ENCODE measurements around the gene ATG4D. TPM values are rescaled to one million over a fixed set of nuclear protein-coding genes. Genes with fewer than 3 reads are reported as not detected.

The ATG4D gene
- total RNA-seq, 4 donors from 2014 or later, result 46.5 to 59.3 (median 51.4) TPM

DNA sequence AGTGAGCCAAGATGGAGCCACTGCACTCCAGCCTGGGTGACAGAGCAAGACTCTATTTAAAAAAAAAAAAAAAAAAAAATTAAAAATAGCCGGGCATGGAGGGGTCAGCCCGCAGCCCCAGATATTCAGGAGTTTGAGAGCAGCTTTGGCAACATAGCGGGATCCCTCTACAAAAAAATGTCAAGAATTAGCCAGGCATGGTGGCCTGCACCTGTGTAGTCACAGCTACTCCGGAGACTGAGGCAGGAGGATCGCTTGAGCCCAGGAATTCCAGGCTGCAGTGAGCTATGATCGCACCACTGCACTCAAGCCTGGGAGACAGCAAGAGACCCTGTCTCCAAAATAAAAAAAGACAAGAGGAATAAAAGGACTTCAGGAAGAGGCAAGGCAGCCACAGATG is 42.7 kb downstream of the ATG4D start:
- no peak for DNase-seq
- intact Hi-C loops (cut with DNase I), result no loop called here
- H3K9me3 ChIP-seq, result no peaks in the 10 kb centered on the region
- H3K27ac ChIP-seq, result peak overlapping the region in 3 of 4 donors; percentile 82 to 87 (median 83)
- TF ChIP-seq POLR2A (IDR thresholded peaks at IDR 0.05) (no peak), CTCF (IDR thresholded peaks at IDR 0.05) (no peak)
- peaks cover 0 to 19% (median 0%) of the 10 kb centered on the region in 3 donors for H3K4me1 ChIP-seq
- peaks cover 0 to 26% (median 0%) of the 10 kb centered on the region in 3 donors for H3K36me3 ChIP-seq
- WGBS, 2 donors, result 46 to 47% methylated on average over 6 of the region's 6 CpGs
- H3K4me3 ChIP-seq, result peak overlapping the region; percentile 60 to 72 (median 70)
- H3K27me3 ChIP-seq, result peaks cover 0 to 31% (median 0%) of the 10 kb centered on the region in 4 donors

DNA sequence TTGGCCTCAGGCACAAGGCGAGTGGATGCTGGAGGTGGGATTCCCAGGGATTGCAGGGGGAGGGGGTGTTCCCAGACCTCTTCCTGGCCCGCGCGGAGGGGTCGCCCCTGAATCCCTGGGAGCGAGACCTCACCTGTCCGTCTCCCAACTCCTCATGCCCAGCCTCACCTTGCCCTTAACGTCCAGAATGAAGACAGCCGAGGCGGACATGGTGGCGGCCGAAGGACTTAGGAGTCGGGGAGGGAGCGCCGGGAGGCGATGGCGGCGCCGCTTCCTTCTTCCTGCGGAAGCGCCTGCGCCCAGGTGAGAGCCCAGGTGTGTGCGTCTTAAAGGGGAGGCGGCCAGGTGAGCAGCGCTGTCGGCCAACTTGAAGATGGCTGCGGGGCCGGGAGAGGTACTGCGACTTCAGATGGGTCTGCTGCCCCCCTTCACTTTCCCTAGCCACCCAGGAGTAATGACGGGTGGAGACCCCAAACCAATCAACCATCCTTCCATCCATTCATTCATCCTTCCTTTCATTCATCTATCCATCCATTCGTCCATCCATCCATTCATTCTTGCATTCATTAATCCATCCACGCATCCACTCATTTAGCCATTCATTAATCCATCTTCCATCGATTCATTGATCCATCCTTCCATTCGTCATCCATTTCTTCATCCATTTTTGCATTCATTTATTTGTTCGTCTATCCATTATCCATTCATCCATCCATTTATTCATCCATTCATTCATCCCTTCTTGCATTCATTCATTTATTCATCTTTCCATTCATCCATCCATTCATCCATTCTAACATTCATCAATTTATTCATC is 43.5 kb downstream of the ATG4D start, which contains the start of gene AP1M2:
Gene AP1M2 (minus strand): TSS at position 291 of the 817 bp plus-strand sequence. CDS start 81 bp downstream, at position 210.
- TF ChIP-seq CTCF (IDR thresholded peaks at IDR 0.05) (no peak), POLR2A (IDR thresholded peaks at IDR 0.05) (no peak)
- H3K9me3 ChIP-seq, result no peaks in the 10 kb centered on the region
- peak within 1 kb of the TSS; percentile 32 to 87 (median 82) for H3K27ac ChIP-seq
- peaks cover 0 to 31% (median 0%) of the 10 kb centered on the region in 4 donors for H3K27me3 ChIP-seq
- 33 to 36% methylated on average over 11 to 19 of the region's 35 CpGs for WGBS, 2 donors
- H3K36me3 ChIP-seq, result peaks cover 0 to 18% (median 0%) of the 10 kb centered on the region in 3 donors
- H3K4me3 ChIP-seq, result peak within 1 kb of the TSS; percentile 60 to 72 (median 70)
- H3K4me1 ChIP-seq, result peaks cover 0 to 18% (median 0%) of the 10 kb centered on the region in 3 donors
- intact Hi-C loops (cut with DNase I), result no loop called here
- DNase-seq, result no peak

DNA sequence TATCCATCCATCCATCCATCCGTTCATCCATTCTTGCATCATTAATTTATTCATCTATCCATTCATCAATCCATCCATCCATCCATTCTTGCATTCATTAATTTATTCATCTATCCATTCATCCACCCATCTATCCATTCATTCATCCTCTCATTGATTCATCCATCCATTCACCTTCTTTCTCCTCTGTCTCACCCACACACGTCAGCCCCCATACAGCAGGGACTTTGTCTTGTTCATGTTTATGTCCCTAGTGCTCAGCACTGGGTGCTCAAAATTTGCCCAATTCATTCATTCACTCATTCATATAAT is 44.1 kb downstream of the ATG4D start:
- peaks cover 0 to 18% (median 0%) of the 10 kb centered on the region in 3 donors for H3K4me1 ChIP-seq
- H3K9me3 ChIP-seq, result no peaks in the 10 kb centered on the region

DNA sequence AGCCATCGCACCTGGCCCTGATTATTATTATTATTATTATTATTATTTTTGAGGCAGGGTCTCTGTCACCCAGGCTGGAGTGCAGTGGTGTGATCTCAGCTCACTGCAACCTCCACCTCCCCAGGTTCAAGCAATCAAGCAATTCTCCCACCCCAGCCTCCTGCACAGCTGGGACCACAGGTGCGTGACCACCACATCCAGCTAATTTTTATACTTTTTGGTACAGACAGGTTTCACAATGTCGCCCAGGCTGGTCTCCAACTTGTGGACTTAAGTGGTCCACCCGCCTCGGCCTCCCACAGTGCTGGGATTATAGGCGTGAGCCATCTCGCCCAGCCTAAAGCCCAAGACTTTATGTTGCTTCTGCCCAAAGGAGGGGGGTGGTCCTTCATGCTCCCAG is 49.4 kb downstream of the ATG4D start:
- Histone ChIP-seq H3K27ac (peak overlapping the region in 1 of 4 donors; percentile 4), H3K4me1 (peaks cover 0 to 37% (median 3%) of the 10 kb centered on the region in 3 donors), H3K27me3 (peaks cover 0 to 14% (median 0%) of the 10 kb centered on the region in 4 donors), H3K9me3 (no peaks in the 10 kb centered on the region), H3K4me3 (no peak overlapping the region), H3K36me3 (no peaks in the 10 kb centered on the region)
- intact Hi-C loops (cut with DNase I), result no loop called here
- no peak for DNase-seq
- WGBS, 2 donors, result 100% methylated on average over 2 of the region's 7 CpGs
- TF ChIP-seq POLR2A (IDR thresholded peaks at IDR 0.05) (no peak), CTCF (IDR thresholded peaks at IDR 0.05) (no peak)

More for the DNA sequence above, 44.1 kb downstream of the ATG4D start:
- intact Hi-C loops (cut with DNase I), result no loop called here
- no peak for DNase-seq
- 85 to 92% methylated on average over 2 of the region's 2 CpGs for WGBS, 2 donors
- no peak overlapping the region for H3K27ac ChIP-seq
- peaks cover 0 to 31% (median 0%) of the 10 kb centered on the region in 4 donors for H3K27me3 ChIP-seq
- TF ChIP-seq CTCF (IDR thresholded peaks at IDR 0.05) (no peak), POLR2A (IDR thresholded peaks at IDR 0.05) (no peak)
- peaks cover 0 to 12% (median 0%) of the 10 kb centered on the region in 3 donors for H3K36me3 ChIP-seq
- no peak overlapping the region for H3K4me3 ChIP-seq
